Neural progenitor cell (in vitro differentiated cells): ENCODE results near the gene RGS14. TPM values are rescaled to one million over a fixed set of nuclear protein-coding genes. Genes with fewer than 3 reads are reported as not detected.

ENCODE experiments used
- DNase-seq: peaks from one replicate; pipeline ENCODE4 v3.0.0-alpha.2; 2016; ENCODE audit warnings: low spot score
- H2AFZ ChIP-seq: fragments of 200-600 bp; sonication (generic); replicated peaks from 2 replicates; pipeline ENCODE4 v1.6.1; 2016; ENCODE audit warnings: antibody characterized with exemption
- H3F3A ChIP-seq: fragments of 200-600 bp; sonication (generic); 2 replicates; pipeline ENCODE4 v1.6.1; 2016; ENCODE audit warnings: antibody characterized with exemption, low read depth
- H3K27ac ChIP-seq: fragments of 200-600 bp; sonication (generic); 2 replicates; pipeline ENCODE4 v1.5.1; 2016; ENCODE audit warnings: mild to moderate bottlenecking
- H3K27me3 ChIP-seq: fragments of 200-600 bp; sonication (generic); 2 replicates; pipeline ENCODE4 v1.6.1; 2016; ENCODE audit warnings: mild to moderate bottlenecking, moderate library complexity
- H3K36me3 ChIP-seq: fragments of 200-600 bp; sonication (generic); 2 replicates; pipeline ENCODE4 v1.5.1; 2016
- H3K4me1 ChIP-seq: fragments of 200-600 bp; sonication (generic); 2 replicates; pipeline ENCODE4 v1.6.1; 2016; ENCODE audit warnings: mixed run types
- H3K4me2 ChIP-seq: fragments of 200-600 bp; sonication (generic); 2 replicates; pipeline ENCODE4 v1.6.1; 2016
- H3K4me3 ChIP-seq: fragments of 200-600 bp; sonication (generic); 2 replicates; pipeline ENCODE4 v1.5.1; 2016
- H3K79me2 ChIP-seq: fragments of 200-600 bp; sonication (generic); 2 replicates; pipeline ENCODE4 v1.6.1; 2016; ENCODE audit warnings: low read depth
- H3K9ac ChIP-seq: fragments of 200-600 bp; sonication (generic); 2 replicates; pipeline ENCODE4 v1.6.1; 2016
- H3K9me3 ChIP-seq: fragments of 200-600 bp; sonication (generic); 2 replicates; pipeline ENCODE4 v1.5.1; 2016; ENCODE audit warnings: low read depth
- H4K20me1 ChIP-seq: fragments of 200-600 bp; sonication (generic); 2 replicates; pipeline ENCODE4 v1.6.1; 2016; ENCODE audit warnings: low read depth
- H3K27ac Mint-ChIP-seq: 3 replicates; pipeline ENCODE4 v1.8.0; 2021; ENCODE audit warnings: mixed read lengths
- H3K27me3 Mint-ChIP-seq: 2 replicates; pipeline ENCODE4 v1.8.0; 2022; ENCODE audit warnings: low read depth, mild to moderate bottlenecking, inconsistent platforms, moderate library complexity, mixed read lengths; ENCODE audit not compliant: insufficient read depth
- H3K36me3 Mint-ChIP-seq: 3 replicates; pipeline ENCODE4 v1.8.0; 2021; ENCODE audit warnings: mixed read lengths
- H3K4me1 Mint-ChIP-seq: 3 replicates; pipeline ENCODE4 v1.8.0; 2021; ENCODE audit warnings: mixed read lengths
- H3K4me3 Mint-ChIP-seq: 3 replicates; pipeline ENCODE4 v1.8.0; 2021; ENCODE audit warnings: mild to moderate bottlenecking, moderate library complexity, mixed read lengths
- H3K9me3 Mint-ChIP-seq: 3 replicates; pipeline ENCODE4 v1.8.0; 2020; ENCODE audit warnings: mixed read lengths
- CTCF ChIP-seq: fragments of 200-600 bp; sonication (generic); IDR thresholded peaks from 2 replicates; pipeline ENCODE4 v1.5.1; 2017; ENCODE audit warnings: antibody characterized with exemption, mild to moderate bottlenecking
- EZH2 ChIP-seq: fragments of 200-600 bp; sonication (generic); IDR thresholded peaks from 2 replicates; pipeline ENCODE4 v1.6.1; 2017; ENCODE audit warnings: antibody characterized with exemption, mild to moderate bottlenecking, moderate library complexity
- EZH2phosphoT487 ChIP-seq: fragments of 200-600 bp; sonication (generic); IDR thresholded peaks from 2 replicates; pipeline ENCODE4 v1.6.1; 2017; ENCODE audit warnings: antibody characterized with exemption
- total RNA-seq: library from RNA; depleted of rRNA; stranded (reverse); fragments of >200 nt; gene quantifications from 2 replicates; pipeline ENCODE4 v1.2.3, GENCODE V29; 2015; ENCODE audit warnings: low replicate concordance

RGS14 gene
- total RNA-seq, 1 donor from 2014 or later: 3.2 TPM

DNA sequence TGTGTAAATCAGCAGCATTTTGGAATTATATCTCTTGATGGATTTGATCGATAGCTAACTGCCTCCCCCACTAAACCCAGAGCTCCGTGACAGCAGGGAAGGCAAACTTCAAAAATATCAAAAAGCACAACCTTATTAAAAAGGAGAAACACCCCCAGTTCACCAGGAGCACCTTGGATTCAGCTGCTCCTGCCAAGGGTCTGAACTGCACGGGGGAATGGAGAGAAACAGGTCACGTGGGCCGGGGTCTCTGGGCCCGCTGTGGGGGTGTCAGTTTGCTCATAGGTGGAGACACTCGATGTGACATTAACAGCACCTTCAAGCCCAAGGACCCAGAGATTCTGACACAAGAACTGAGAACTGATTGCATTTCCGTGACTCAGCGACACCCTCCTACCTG is 25.5 kb downstream of the RGS14 start:
- Histone ChIP-seq H3K9me3 (no peaks in the 10 kb centered on the region), H3K4me1 (no peaks in the 10 kb centered on the region), H4K20me1 (no peaks in the 10 kb centered on the region), H3K79me2 (no peaks in the 10 kb centered on the region), H3K4me3 (no peak overlapping the region), H3K9ac (no peak overlapping the region), H3K36me3 (no peaks in the 10 kb centered on the region), H3F3A (peaks cover 4% of the 10 kb centered on the region), H2AFZ (no peak overlapping the region), H3K27me3 (peaks cover 7% of the 10 kb centered on the region), H3K27ac (no peak overlapping the region), H3K4me2 (no peak overlapping the region)
- no peaks in the 10 kb centered on the region for H3K9me3 Mint-ChIP-seq
- H3K36me3 Mint-ChIP-seq: no peaks in the 10 kb centered on the region
- H3K4me1 Mint-ChIP-seq: peaks cover 16% of the 10 kb centered on the region
- DNase-seq: no peak
- peaks cover 18% of the 10 kb centered on the region for H3K27me3 Mint-ChIP-seq
- no peak overlapping the region for H3K4me3 Mint-ChIP-seq
- H3K27ac Mint-ChIP-seq: no peak overlapping the region
- TF ChIP-seq EZH2 (no peak), EZH2phosphoT487 (no peak), CTCF (no peak)

DNA sequence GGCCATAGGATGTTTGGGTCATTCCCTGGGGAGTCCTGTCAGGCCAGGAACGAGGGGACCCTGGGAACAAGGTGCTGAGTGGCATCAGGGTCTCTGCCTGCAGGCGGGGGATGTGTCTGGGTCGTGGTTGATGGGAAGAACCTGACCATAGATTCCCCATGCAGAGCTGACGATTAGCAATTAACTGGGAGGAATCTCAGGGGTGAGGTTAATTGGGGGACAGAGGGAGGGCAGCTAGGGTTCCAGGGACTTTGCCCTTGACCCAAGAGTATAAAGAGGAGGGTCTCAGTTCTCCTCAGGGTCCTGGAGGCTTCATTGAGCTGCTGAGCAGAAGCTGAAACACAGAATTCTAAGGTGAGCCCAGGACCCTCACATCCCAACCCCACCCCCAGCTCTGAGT is 26.4 kb downstream of the RGS14 start, which contains the start of gene SLC34A1:
Gene SLC34A1, plus strand, starts transcription at position 301 of the 400 bp plus-strand sequence. CDS start 1,308 bp downstream, outside the sequence.
- Mint-ChIP-seq H3K27ac (peak within 1 kb of the TSS; percentile 74), H3K27me3 (peaks cover 18% of the 10 kb centered on the region), H3K4me1 (peaks cover 25% of the 10 kb centered on the region), H3K9me3 (no peaks in the 10 kb centered on the region), H3K4me3 (no peak within 1 kb of the TSS), H3K36me3 (no peaks in the 10 kb centered on the region)
- H3K4me3 ChIP-seq: no peak within 1 kb of the TSS
- no peaks in the 10 kb centered on the region for H3K79me2 ChIP-seq
- no peaks in the 10 kb centered on the region for H3K9me3 ChIP-seq
- H3K9ac ChIP-seq: no peak within 1 kb of the TSS
- no peak within 1 kb of the TSS for H2AFZ ChIP-seq
- no peak within 1 kb of the TSS for H3K4me2 ChIP-seq
- H3K4me1 ChIP-seq: no peaks in the 10 kb centered on the region
- no peaks in the 10 kb centered on the region for H4K20me1 ChIP-seq
- H3F3A ChIP-seq: peaks cover 4% of the 10 kb centered on the region
- peaks cover 14% of the 10 kb centered on the region for H3K27me3 ChIP-seq
- TF ChIP-seq CTCF: no peak
- no peak for TF ChIP-seq EZH2
- TF ChIP-seq EZH2phosphoT487: no peak
- H3K27ac ChIP-seq: no peak within 1 kb of the TSS
- no peak for DNase-seq
- H3K36me3 ChIP-seq: no peaks in the 10 kb centered on the region

GRCh38 chr5:177385720-177386119 is 28.0 kb downstream of the RGS14 start:
- DNase-seq: no peak
- no peak overlapping the region for H3K4me3 Mint-ChIP-seq
- Histone ChIP-seq H3K36me3 (no peaks in the 10 kb centered on the region), H3K4me3 (no peak overlapping the region), H3K79me2 (no peaks in the 10 kb centered on the region), H3K27ac (no peak overlapping the region), H3K4me2 (no peak overlapping the region), H3F3A (peaks cover 4% of the 10 kb centered on the region), H3K4me1 (no peaks in the 10 kb centered on the region), H3K9me3 (no peaks in the 10 kb centered on the region), H3K9ac (no peak overlapping the region), H2AFZ (no peak overlapping the region), H3K27me3 (peaks cover 26% of the 10 kb centered on the region), H4K20me1 (no peaks in the 10 kb centered on the region)
- TF ChIP-seq CTCF: no peak
- no peak for TF ChIP-seq EZH2phosphoT487
- no peak for TF ChIP-seq EZH2
- no peak overlapping the region for H3K27ac Mint-ChIP-seq
- peaks cover 18% of the 10 kb centered on the region for H3K27me3 Mint-ChIP-seq
- H3K9me3 Mint-ChIP-seq: no peaks in the 10 kb centered on the region
- no peaks in the 10 kb centered on the region for H3K36me3 Mint-ChIP-seq
- H3K4me1 Mint-ChIP-seq: peaks cover 34% of the 10 kb centered on the region
